Activated CD8-positive, alpha-beta T cell treated with anti-CD3 and anti-CD28 coated beads for 36 hours (primary cell): ENCODE data around the gene KMO. TPM values are rescaled to one million over a fixed set of nuclear protein-coding genes. Genes with fewer than 3 reads are reported as not detected.

Source experiments
- ATAC-seq: fragments of 200-7000 bp; cut with Tn5 transposase; one replicate; pipeline ENCODE4 v1.10.0; 2021; ENCODE audit warnings: mild to moderate bottlenecking, moderate library complexity
- CTCF ChIA-PET: fragments of 350-600 bp; sonication (Branson Sonifier 250); formaldehyde crosslinking; loops from one replicate; lab custom pipeline; 2021; ENCODE audit warnings: antibody characterized with exemption; lab: Charles Lee
- POLR2A ChIA-PET: fragments of 350-600 bp; sonication (Branson Sonifier 250); formaldehyde crosslinking; loops from one replicate; lab custom pipeline; 2021; ENCODE audit warnings: antibody characterized with exemption; lab: Charles Lee
- DNase-seq: peaks from one replicate; pipeline ENCODE4 v3.0.0-alpha.2; 2020
- H3K27ac Mint-ChIP-seq: one replicate; pipeline ENCODE4 v1.8.0; 2021; ENCODE audit warnings: mild to moderate bottlenecking, mixed read lengths
- H3K27me3 Mint-ChIP-seq: one replicate; pipeline ENCODE4 v1.8.0; 2021; ENCODE audit warnings: mixed read lengths
- H3K36me3 Mint-ChIP-seq: one replicate; pipeline ENCODE4 v1.8.0; 2021; ENCODE audit warnings: low read depth, mixed read lengths
- H3K4me1 Mint-ChIP-seq: one replicate; pipeline ENCODE4 v1.8.0; 2021; ENCODE audit warnings: low read depth, mixed read lengths
- H3K4me3 Mint-ChIP-seq: one replicate; pipeline ENCODE4 v1.8.0; 2021; ENCODE audit warnings: mild to moderate bottlenecking, moderate library complexity, mixed read lengths
- H3K9me3 Mint-ChIP-seq: one replicate; pipeline ENCODE4 v1.8.0; 2021; ENCODE audit warnings: mixed read lengths
- intact Hi-C: fragments of 100-400 bp; cut with micrococcal nuclease; formaldehyde crosslinking; loops from one replicate; pipeline ENCODE4 v1.10.0; 2022
- total RNA-seq, 2 experiments: library from RNA; stranded (reverse); gene quantifications; one replicate each; pipeline ENCODE4 v1.2.3, GENCODE V29; 2021
- TF ChIP-seq, protein P1 (sequence below): fragments of 200-600 bp; IDR thresholded peaks from one replicate; pipeline ENCODE4 v1.8.0; 2022; ENCODE audit warnings: antibody characterized with exemption, mild to moderate bottlenecking

KMO gene
- total RNA-seq, 2 experiments from 2014 or later = 0.18 TPM; not detected in 1

GRCh38 chr1:241641773-241642592 is 109.8 kb downstream of the KMO start:
- intact Hi-C loops = no loop called here
- no peak for ATAC-seq

GRCh38 chr1:241642593-241642944 is 110.4 kb downstream of the KMO start:
- Mint-ChIP-seq H3K27me3 (no peaks in the 10 kb centered on the region), H3K9me3 (peaks cover 13% of the 10 kb centered on the region), H3K27ac (no peak overlapping the region), H3K36me3 (peaks cover 12% of the 10 kb centered on the region), H3K4me3 (no peak overlapping the region), H3K4me1 (peaks cover 27% of the 10 kb centered on the region)
- no peak for DNase-seq
- ChIA-PET CTCF (interaction anchor here (1.9 kb wide), 1 partner anchor 15 kb away, joined by 4 read pairs; no protein-coding TSS in a partner anchor), POLR2A (interaction anchor here (0.7 kb wide), 1 partner anchor 86 kb away, joined by 3 read pairs; no protein-coding TSS in a partner anchor)
- no peak for ATAC-seq
- TF ChIP-seq, protein P1, sequence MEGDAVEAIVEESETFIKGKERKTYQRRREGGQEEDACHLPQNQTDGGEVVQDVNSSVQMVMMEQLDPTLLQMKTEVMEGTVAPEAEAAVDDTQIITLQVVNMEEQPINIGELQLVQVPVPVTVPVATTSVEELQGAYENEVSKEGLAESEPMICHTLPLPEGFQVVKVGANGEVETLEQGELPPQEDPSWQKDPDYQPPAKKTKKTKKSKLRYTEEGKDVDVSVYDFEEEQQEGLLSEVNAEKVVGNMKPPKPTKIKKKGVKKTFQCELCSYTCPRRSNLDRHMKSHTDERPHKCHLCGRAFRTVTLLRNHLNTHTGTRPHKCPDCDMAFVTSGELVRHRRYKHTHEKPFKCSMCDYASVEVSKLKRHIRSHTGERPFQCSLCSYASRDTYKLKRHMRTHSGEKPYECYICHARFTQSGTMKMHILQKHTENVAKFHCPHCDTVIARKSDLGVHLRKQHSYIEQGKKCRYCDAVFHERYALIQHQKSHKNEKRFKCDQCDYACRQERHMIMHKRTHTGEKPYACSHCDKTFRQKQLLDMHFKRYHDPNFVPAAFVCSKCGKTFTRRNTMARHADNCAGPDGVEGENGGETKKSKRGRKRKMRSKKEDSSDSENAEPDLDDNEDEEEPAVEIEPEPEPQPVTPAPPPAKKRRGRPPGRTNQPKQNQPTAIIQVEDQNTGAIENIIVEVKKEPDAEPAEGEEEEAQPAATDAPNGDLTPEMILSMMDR = no peak
- intact Hi-C loops = no loop called here

More at GRCh38 chr1:241641773-241642592, 109.8 kb downstream of the KMO start:
- H3K36me3 Mint-ChIP-seq = peaks cover 17% of the 10 kb centered on the region
- CTCF ChIA-PET = interaction anchor here (1.1 to 1.9 kb wide), 3 partner anchors 14 to 31 kb away, joined by 3 to 7 read pairs (median 4); no protein-coding TSS in a partner anchor
- POLR2A ChIA-PET = interaction anchor here (0.6 to 2.8 kb wide), 3 partner anchors 10 to 205 kb away, joined by 3 to 7 read pairs (median 3); partner anchors contain the start of genes EXO1 and WDR64
- no peaks in the 10 kb centered on the region for H3K27me3 Mint-ChIP-seq
- H3K4me3 Mint-ChIP-seq = no peak overlapping the region
- H3K9me3 Mint-ChIP-seq = peaks cover 13% of the 10 kb centered on the region
- no peak for DNase-seq
- no peak overlapping the region for H3K27ac Mint-ChIP-seq
- TF ChIP-seq, protein P1 = no peak
- H3K4me1 Mint-ChIP-seq = peaks cover 33% of the 10 kb centered on the region

GRCh38 chr1:241644259-241644658 is 112.1 kb downstream of the KMO start:
- Mint-ChIP-seq H3K4me3 (no peak overlapping the region), H3K9me3 (peaks cover 13% of the 10 kb centered on the region), H3K27me3 (no peaks in the 10 kb centered on the region), H3K4me1 (peaks cover 16% of the 10 kb centered on the region), H3K27ac (no peak overlapping the region), H3K36me3 (peaks cover 2% of the 10 kb centered on the region)
- ATAC-seq (no peak), DNase-seq (no peak)
- intact Hi-C loops = no loop called here
- ChIA-PET POLR2A (no interaction called here), CTCF (interaction anchor here (1.5 to 1.9 kb wide), 3 partner anchors 11 to 203 kb away, joined by 4 to 5 read pairs (median 4); partner anchors contain the start of gene EXO1)
- TF ChIP-seq, protein P1 = no peak

- H3K36me3 Mint-ChIP-seq = peaks cover 2% of the 10 kb centered on the region
- intact Hi-C loops = no loop called here
- no peaks in the 10 kb centered on the region for H3K27me3 Mint-ChIP-seq
- TF ChIP-seq, protein P1 = no peak
- no peak for ATAC-seq
- peaks cover 13% of the 10 kb centered on the region for H3K9me3 Mint-ChIP-seq
- peaks cover 16% of the 10 kb centered on the region for H3K4me1 Mint-ChIP-seq
- H3K4me3 Mint-ChIP-seq = no peak overlapping the region
- ChIA-PET CTCF (interaction anchor here (1.1 to 1.6 kb wide), 2 partner anchors 9 to 12 kb away, joined by 4 read pairs; no protein-coding TSS in a partner anchor), POLR2A (no interaction called here)
- H3K27ac Mint-ChIP-seq = no peak overlapping the region
- DNase-seq = no peak
Measured at GRCh38 chr1:241645199-241645598, 113.0 kb downstream of the KMO start.

Other genes with a start within 250 kb of the KMO start
- not detected for gene RGS7, start 175.2 kb upstream of the KMO start, total RNA-seq
- gene FH, start 12.6 kb upstream of the KMO start, total RNA-seq = 10 to 100 TPM; 95.2 to 95.6 TPM
- 10 to 100 TPM; 20.3 to 24.7 TPM for gene CHML, start 108.0 kb downstream of the KMO start, total RNA-seq
- 10 to 100 TPM in 1 of 2 experiments, 1 to 10 TPM in 1; 9.9 to 11.8 TPM for gene OPN3, start 108.0 kb downstream of the KMO start, total RNA-seq
- gene WDR64, start 119.9 kb downstream of the KMO start, total RNA-seq = not detected